Immature natural killer cell (primary cell): ENCODE measurements around the gene WDCP. TPM values are rescaled to one million over a fixed set of nuclear protein-coding genes. Genes with fewer than 3 reads are reported as not detected.
A peak's percentile ranks its signal among the peaks of the same experiment; 100 is the strongest.

Source experiments
- DNase-seq, 3 donors: peaks; one replicate each; pipeline ENCODE4 v3.0.0; 2022; ENCODE audit warnings: mixed read lengths in 1 of 3
- H3K27ac Mint-ChIP-seq, 6 donors: one replicate each; pipeline ENCODE4 v1.8.0; 2020; ENCODE audit warnings: mixed read lengths in 6 of 6, mild to moderate bottlenecking in 5 of 6, inconsistent platforms in 4 of 6, moderate library complexity in 3 of 6
- H3K27me3 Mint-ChIP-seq, 3 donors: one replicate each; pipeline ENCODE4 v1.8.0; 2020 to 2021; ENCODE audit warnings: low read depth in 3 of 3, mild to moderate bottlenecking in 3 of 3, mixed read lengths in 3 of 3, moderate library complexity in 3 of 3, inconsistent platforms in 1 of 3
- H3K36me3 Mint-ChIP-seq, 3 donors: one replicate each; pipeline ENCODE4 v1.8.0; 2020; ENCODE audit warnings: mixed read lengths in 3 of 3, inconsistent platforms in 2 of 3, mild to moderate bottlenecking in 2 of 3
- H3K4me1 Mint-ChIP-seq, 2 donors: one replicate each; pipeline ENCODE4 v1.8.0; 2020; ENCODE audit warnings: inconsistent platforms in 2 of 2, mild to moderate bottlenecking in 2 of 2, mixed read lengths in 2 of 2, moderate library complexity in 1 of 2
- H3K4me3 Mint-ChIP-seq, 5 donors: one replicate each; pipeline ENCODE4 v1.8.0; 2020; ENCODE audit warnings: mild to moderate bottlenecking in 5 of 5, mixed read lengths in 5 of 5, inconsistent platforms in 3 of 5, moderate library complexity in 3 of 5
- H3K9me3 Mint-ChIP-seq, 6 donors: one replicate each; pipeline ENCODE4 v1.8.0; 2020; ENCODE audit warnings: mild to moderate bottlenecking in 6 of 6, mixed read lengths in 6 of 6, inconsistent platforms in 4 of 6, moderate library complexity in 3 of 6
- polyA plus RNA-seq, 3 donors: library from polyadenylated mRNA; unstranded; fragments of 300-500 nt; fragmentation: Illumina TruSeq; gene quantifications; one replicate each; pipeline ENCODE4 v1.2.3, GENCODE V29; 2021

Gene WDCP
- polyA plus RNA-seq, 3 donors from 2014 or later: 2.5 to 6.3 (median 5.0) TPM

DNA sequence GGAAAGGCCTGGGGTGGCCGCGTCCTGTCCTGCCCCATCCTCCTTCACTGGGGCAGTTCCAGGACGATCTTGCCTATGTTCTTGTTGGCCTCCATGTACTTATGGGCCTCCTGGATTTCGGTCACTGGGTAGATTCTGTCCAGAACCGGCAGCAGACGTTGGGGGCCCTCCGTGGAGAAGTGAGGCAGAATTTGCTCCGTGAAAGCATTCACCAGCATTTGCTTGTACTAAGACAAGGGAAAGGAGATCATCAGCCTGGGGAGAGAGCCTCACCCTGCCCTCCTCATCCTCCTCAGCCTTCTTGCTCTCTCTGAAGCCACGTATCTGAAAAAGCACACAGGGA, 30.3 kb upstream of the WDCP start:
- no peaks in the 10 kb centered on the region for H3K9me3 Mint-ChIP-seq
- H3K27me3 Mint-ChIP-seq: peaks cover 4 to 17% (median 6%) of the 10 kb centered on the region in 3 donors
- H3K4me1 Mint-ChIP-seq: peaks cover 29 to 46% of the 10 kb centered on the region in 2 donors
- H3K36me3 Mint-ChIP-seq: peaks cover 0 to 9% (median 4%) of the 10 kb centered on the region in 3 donors
- H3K4me3 Mint-ChIP-seq: peak overlapping the region; percentile 93 to 100 (median 99)
- peak in 1 of 3 donors; percentile 2 for DNase-seq
- peak overlapping the region; percentile 88 to 99 (median 98) for H3K27ac Mint-ChIP-seq

DNA sequence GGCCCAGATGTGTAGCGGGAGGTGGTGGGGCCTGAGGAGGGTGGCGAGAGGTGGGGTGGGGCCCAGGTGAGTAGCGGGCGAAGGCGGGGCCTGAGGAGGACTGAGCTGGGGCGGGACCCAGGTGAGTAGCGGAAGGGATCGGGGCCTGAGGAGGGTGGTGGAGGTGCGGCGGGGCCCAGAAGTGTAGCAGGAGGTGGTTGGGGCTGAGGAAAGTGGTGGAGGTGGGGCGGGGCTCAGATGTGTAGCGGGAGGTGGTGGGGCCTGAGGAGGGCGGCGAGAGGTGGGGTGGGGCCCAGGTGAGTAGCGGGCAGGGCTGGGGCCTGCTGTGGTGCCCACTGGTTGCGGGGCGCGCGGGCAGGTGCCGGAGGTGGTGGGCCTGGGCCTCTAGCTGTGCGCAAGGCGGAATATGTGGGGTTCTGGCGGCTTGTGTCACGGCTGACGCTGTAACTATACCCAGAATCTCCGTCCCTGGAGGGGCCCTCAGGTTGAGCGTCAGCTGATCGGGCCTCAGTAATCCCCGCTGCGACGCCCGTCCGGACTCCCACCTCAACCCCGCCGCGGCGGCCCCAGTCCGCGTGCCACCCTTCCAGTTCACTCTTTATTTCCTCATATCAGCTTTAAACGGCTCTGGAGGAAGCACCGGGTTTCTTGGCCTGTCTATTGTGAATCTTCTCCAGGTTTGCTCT, 29.8 kb upstream of the WDCP start:
- Mint-ChIP-seq H3K4me1 (peaks cover 31 to 51% of the 10 kb centered on the region in 2 donors), H3K9me3 (no peaks in the 10 kb centered on the region), H3K36me3 (peaks cover 0 to 4% (median 3%) of the 10 kb centered on the region in 3 donors), H3K4me3 (peak overlapping the region; percentile 93 to 100 (median 99)), H3K27ac (peak overlapping the region; percentile 96 to 99 (median 98)), H3K27me3 (peaks cover 4 to 17% (median 6%) of the 10 kb centered on the region in 3 donors)
- no peak for DNase-seq

DNA sequence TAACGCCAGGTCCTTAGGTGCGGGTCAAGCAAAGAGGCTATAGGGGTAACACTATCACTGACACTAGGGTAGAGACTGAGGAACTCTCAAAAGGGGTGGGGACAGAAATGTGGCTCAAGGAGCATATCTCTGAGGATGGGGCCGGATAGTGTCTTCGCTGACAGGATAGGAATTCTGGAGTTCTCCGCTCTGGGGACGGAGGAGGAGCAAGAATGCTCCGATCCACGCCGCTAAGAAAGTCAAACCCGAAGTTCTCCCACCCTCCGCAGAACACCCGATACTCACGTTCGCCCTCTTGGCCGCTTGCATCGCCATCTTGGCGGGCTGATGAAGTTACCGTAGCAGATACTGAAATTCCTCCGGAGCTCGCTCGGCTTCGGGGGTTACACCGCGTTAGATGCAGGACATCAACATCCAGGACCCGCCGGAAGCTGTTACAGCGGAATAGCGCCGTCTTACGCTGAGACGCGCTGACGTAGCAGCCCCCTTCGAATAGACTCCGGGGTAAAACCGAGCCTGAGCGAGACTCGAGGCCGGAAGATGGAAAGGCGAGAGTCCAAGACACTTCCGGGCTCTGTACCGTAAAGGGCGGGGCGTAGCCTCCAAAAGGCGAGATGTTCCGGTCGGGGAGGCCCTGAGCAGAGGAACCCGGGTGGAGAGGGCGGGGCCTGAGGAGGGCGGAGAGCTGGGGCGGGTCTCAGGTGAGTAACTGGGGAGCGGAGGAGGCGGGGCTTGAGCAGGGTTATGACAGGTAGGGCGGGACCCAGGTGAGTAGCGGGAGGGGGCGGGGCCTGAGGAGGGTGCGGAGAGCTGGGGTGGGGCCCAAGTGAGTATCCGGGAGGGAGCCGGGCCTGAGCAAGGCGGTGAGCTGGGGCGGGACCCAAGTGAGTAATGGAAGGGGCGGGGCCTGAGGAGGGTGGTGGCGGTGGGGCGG, 29.0 kb upstream of the WDCP start, which contains the start of gene SF3B6:
Gene SF3B6 (minus strand): TSS at position 412 of the 934 bp plus-strand sequence. CDS start 97 bp downstream, at position 315.
- Mint-ChIP-seq H3K9me3 (no peaks in the 10 kb centered on the region), H3K36me3 (peaks cover 0 to 4% (median 3%) of the 10 kb centered on the region in 3 donors), H3K27me3 (peaks cover 4 to 15% (median 6%) of the 10 kb centered on the region in 3 donors), H3K4me3 (peak within 1 kb of the TSS; percentile 93 to 100 (median 99)), H3K4me1 (peaks cover 31 to 52% of the 10 kb centered on the region in 2 donors), H3K27ac (peak within 1 kb of the TSS; percentile 96 to 99 (median 98))
- peak; percentile 98 for DNase-seq

DNA sequence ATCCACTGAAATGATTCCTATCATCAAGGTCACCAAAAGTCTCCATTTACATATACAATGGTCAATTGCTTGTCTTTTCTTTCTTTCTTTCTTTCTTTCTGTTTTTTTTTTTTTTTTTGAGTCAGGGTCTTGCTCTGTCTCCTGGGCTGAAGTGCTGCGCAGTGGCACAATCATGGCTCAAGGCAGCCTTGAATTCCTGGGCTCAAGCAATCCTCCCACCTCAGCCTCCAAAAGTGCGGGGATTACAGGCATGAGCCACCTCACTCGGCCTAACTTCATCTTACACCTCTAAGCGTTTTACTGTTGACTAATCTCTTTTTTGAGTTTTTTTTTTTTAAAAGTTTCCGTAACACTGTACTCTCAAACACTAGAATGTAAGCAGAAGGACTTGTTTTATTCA, 28.1 kb upstream of the WDCP start:
- DNase-seq: no peak
- no peaks in the 10 kb centered on the region for H3K9me3 Mint-ChIP-seq
- H3K36me3 Mint-ChIP-seq: peaks cover 0 to 4% (median 3%) of the 10 kb centered on the region in 3 donors
- H3K27me3 Mint-ChIP-seq: peaks cover 4 to 15% (median 6%) of the 10 kb centered on the region in 3 donors
- peak overlapping the region; percentile 96 to 99 (median 98) for H3K27ac Mint-ChIP-seq
- peaks cover 31 to 52% of the 10 kb centered on the region in 2 donors for H3K4me1 Mint-ChIP-seq
- peak overlapping the region; percentile 93 to 100 (median 99) for H3K4me3 Mint-ChIP-seq

DNA sequence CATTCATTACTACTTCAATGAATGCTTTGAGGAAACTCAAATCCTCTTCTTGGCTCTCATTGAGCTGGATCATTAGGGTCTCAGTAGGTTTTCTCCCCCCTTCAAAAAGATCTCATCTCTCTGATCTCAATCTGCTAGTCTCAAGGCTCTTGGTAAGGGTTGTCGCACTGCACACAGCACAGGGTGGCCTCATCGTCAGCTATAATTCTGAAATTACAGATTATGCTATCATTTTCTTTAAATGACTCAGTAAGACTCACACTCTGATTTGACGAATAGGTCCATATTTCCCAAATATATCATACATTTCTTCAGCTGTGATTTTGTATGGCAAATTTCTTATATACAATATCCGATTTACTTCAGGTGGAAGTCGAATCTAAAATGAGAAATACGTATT, 26.6 kb upstream of the WDCP start:
- DNase-seq: no peak
- Mint-ChIP-seq H3K4me1 (peaks cover 31 to 62% of the 10 kb centered on the region in 2 donors), H3K36me3 (peaks cover 0 to 9% (median 0%) of the 10 kb centered on the region in 3 donors), H3K27ac (peak overlapping the region in 2 of 6 donors; percentile 34 to 35), H3K9me3 (no peaks in the 10 kb centered on the region), H3K4me3 (peak overlapping the region in 1 of 5 donors; percentile 39), H3K27me3 (peaks cover 4 to 11% (median 6%) of the 10 kb centered on the region in 3 donors)

DNA sequence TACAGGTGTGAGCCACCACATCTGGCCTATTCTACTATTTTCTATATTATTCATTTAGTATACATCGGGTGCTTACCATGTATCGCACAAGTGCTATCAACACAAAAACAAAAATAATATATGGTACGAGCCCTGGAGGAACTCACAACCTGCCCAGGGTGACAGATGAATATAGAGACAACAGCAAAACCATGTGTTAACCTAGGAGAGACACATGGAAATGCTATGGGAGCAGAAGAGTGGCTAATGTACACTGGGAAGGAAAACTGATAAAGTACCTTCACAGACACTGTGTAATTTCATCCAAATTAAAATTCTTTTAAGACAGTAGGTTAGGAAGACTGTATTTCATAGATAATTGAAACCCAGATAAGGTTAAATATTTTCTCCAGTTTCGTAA, 25.1 kb upstream of the WDCP start:
- H3K4me3 Mint-ChIP-seq: no peak overlapping the region
- H3K9me3 Mint-ChIP-seq: no peaks in the 10 kb centered on the region
- H3K4me1 Mint-ChIP-seq: peaks cover 22 to 48% of the 10 kb centered on the region in 2 donors

DNA sequence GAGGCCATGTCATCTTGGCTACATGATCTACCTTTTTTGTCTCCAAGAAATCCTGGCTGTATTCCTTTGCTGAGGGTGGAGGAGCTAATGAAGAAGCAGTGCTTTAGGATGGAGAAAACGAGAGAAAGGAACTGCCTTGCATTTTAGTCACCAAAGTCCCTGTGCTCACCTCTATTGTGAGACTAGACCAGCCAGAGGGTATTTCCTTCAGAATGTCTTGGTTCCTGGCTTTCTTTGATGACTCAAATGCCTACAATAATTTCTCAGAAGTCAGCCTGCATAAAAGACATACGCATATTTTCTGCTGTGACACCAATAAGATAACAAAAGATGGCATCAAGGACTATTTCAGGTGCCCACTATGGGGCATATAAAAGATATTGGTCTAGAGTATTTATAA, 18.1 kb upstream of the WDCP start:
- Mint-ChIP-seq H3K4me3 (no peak overlapping the region), H3K4me1 (peaks cover 0 to 11% of the 10 kb centered on the region in 2 donors), H3K36me3 (peaks cover 0 to 10% (median 6%) of the 10 kb centered on the region in 3 donors), H3K27ac (no peak overlapping the region), H3K27me3 (no peaks in the 10 kb centered on the region), H3K9me3 (no peaks in the 10 kb centered on the region)
- DNase-seq: no peak

More for the DNA sequence above, 25.1 kb upstream of the WDCP start:
- no peak for DNase-seq
- Mint-ChIP-seq H3K27me3 (peaks cover 4 to 6% (median 6%) of the 10 kb centered on the region in 3 donors), H3K36me3 (peaks cover 0 to 9% (median 5%) of the 10 kb centered on the region in 3 donors), H3K27ac (peak overlapping the region in 1 of 6 donors; percentile 34)

DNA sequence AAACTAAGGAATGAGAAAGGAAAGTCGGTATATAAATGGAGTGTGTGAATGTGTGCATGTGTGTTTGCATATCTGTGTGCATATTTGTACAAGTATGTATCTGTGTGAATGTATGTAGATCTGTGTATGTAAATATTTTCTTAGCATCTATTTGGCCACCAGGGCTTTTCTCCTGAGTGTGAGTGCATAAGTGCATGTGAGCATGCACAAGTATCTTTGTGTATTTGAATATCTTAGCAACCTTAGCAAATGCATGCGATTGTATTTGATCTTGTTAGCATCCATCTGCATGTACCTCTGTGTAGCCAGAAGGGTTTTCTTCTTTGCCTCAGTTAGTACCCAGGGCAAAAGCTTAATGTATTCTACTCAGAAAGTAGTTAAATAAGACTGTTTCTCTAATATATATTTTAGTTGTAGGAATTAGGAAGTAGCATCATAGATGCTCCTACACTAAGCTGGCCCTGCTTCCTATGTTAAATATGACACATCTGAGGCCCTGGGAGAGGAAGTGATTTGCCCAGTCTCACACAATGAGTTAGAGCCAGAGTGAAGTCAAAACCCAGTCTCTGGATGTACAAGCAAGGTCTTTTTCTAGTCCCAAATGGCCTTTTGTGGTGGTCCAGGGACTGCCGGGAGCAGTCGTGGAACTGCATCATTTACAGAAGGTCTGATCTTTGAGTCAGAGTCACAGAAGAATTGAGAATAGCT, 11.5 kb upstream of the WDCP start:
- no peak for DNase-seq
- no peaks in the 10 kb centered on the region for H3K27me3 Mint-ChIP-seq
- no peaks in the 10 kb centered on the region for H3K9me3 Mint-ChIP-seq

DNA sequence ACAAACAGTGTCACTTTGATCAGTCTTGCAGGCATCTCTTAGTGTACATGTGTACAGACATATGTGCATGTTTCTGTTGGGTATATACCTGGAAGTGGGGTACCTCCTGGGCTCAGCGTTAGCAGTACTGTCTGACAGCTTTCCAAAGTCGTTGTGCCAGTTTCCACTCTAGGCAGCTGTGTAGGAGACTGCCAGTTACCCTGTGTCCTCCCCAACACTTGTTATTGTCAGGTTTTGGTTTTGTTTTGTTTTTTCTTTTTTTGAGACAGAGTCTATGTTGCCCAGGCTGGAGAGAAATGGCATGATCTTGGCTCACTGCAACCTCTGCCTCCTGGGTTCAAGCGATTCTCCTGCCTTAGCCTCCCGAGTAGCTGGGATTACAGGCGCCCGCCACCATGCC, 8.6 kb upstream of the WDCP start:
- Mint-ChIP-seq H3K9me3 (no peaks in the 10 kb centered on the region), H3K4me3 (no peak overlapping the region), H3K27me3 (peaks cover 0 to 1% (median 0%) of the 10 kb centered on the region in 3 donors), H3K27ac (no peak overlapping the region), H3K36me3 (no peaks in the 10 kb centered on the region), H3K4me1 (no peaks in the 10 kb centered on the region)
- DNase-seq: no peak

More for the DNA sequence above, 11.5 kb upstream of the WDCP start:
- Mint-ChIP-seq H3K4me1 (no peaks in the 10 kb centered on the region), H3K36me3 (no peaks in the 10 kb centered on the region), H3K27ac (no peak overlapping the region), H3K4me3 (no peak overlapping the region)

DNA sequence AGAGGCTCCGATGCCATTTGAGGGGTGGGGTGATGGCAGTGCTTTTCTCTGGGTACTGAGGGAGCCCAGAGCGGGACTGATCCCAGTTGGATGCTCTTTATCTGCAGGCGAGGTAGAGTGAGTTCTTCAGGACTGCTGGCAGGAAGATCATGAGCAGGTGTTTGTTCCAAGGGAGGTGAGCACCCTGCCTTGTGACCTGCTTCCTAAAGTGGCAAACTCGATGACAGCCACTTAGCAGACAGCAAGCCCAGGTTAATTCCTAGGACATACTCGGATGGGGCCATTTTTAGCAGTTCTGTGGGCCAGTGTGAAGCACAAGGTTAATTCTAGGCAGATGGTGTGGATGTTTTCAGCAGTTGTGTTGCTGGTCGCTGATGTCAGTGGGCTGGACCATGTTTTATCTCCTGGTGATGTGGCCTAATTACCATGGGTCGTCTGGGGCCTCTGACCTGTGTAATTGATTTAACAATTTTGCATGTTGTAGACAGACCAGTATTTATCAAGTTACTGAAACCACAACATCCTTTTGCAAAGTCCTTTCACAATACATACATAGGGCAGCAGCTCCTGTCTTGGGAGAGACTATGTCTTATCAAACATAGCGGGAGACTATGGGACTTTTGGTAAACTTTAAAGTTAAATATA, 7.3 kb upstream of the WDCP start:
- H3K36me3 Mint-ChIP-seq: no peaks in the 10 kb centered on the region
- no peak for DNase-seq
- H3K4me1 Mint-ChIP-seq: peaks cover 0 to 1% of the 10 kb centered on the region in 2 donors
- no peak overlapping the region for H3K27ac Mint-ChIP-seq
- H3K9me3 Mint-ChIP-seq: no peaks in the 10 kb centered on the region
- H3K27me3 Mint-ChIP-seq: peaks cover 0 to 1% (median 0%) of the 10 kb centered on the region in 3 donors
- H3K4me3 Mint-ChIP-seq: no peak overlapping the region

DNA sequence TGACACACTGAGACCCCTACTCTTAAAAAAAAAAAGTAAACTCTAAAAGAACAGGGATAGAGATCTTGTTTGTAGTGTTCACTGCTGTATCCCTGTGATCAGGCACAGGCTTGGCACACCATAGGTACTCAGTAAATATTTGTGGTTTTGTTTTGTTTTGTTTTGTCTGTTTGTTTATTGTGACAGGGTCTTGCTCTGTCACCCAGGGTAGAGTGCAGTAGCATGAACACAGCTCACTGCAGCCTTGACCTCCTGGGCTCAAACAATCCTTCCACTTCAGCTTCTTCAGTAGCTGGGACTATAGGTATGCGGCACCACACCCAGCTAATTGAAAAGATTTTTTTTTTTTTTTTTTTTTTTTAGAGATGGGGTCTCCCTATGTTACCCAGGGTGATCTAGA, 5.8 kb upstream of the WDCP start:
- H3K9me3 Mint-ChIP-seq: no peaks in the 10 kb centered on the region
- no peak for DNase-seq
- H3K4me3 Mint-ChIP-seq: no peak overlapping the region
- peaks cover 6 to 10% of the 10 kb centered on the region in 2 donors for H3K4me1 Mint-ChIP-seq
- H3K27ac Mint-ChIP-seq: no peak overlapping the region
- no peaks in the 10 kb centered on the region for H3K36me3 Mint-ChIP-seq
- H3K27me3 Mint-ChIP-seq: peaks cover 0 to 3% (median 1%) of the 10 kb centered on the region in 3 donors

DNA sequence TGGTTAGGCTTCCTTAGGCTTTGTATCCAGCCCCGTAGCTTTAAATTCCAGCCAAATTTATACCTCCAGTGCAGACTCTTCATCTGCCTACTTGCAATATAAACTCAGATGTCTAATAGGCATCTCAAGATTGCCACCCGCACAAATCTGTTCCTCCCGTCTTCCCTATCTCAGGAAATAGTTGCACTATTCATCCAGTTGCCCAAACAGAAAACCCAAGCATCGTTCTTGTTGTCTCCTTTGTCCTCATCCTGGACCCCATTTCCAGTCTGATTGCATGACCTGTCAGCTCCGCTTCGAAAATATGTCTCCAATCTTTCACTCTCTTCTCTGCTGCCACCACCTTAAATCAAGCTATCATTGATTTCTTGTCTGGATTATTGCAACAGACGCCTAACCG, 4.6 kb upstream of the WDCP start:
- H3K27me3 Mint-ChIP-seq: peaks cover 5 to 9% (median 6%) of the 10 kb centered on the region in 3 donors
- no peak overlapping the region for H3K4me3 Mint-ChIP-seq
- no peak overlapping the region for H3K27ac Mint-ChIP-seq
- no peaks in the 10 kb centered on the region for H3K9me3 Mint-ChIP-seq
- no peaks in the 10 kb centered on the region for H3K36me3 Mint-ChIP-seq
- H3K4me1 Mint-ChIP-seq: peaks cover 15 to 21% of the 10 kb centered on the region in 2 donors
- DNase-seq: no peak
